Suprapubic skin (tissue), 3 donors: ENCODE measurements around the gene FOXO3.

Experiments used
- CTCF ChIP-seq, 2 donors: fragments of 200-600 bp in 1 of 2; fragments of 450-650 bp in 1 of 2; sonication (generic) in 1 of 2; IDR thresholded peaks; one replicate each; pipeline ENCODE4 v1.5.1; 2016 to 2019; ENCODE audit warnings: antibody characterized with exemption in 2 of 2, mild to moderate bottlenecking in 1 of 2, moderate library complexity in 1 of 2
- POLR2A ChIP-seq, 2 donors: fragments of 450-650 bp; IDR thresholded peaks; one replicate each; pipeline ENCODE4 v1.6.1; 2017; ENCODE audit warnings: antibody characterized with exemption in 2 of 2, mild to moderate bottlenecking in 2 of 2, moderate library complexity in 2 of 2

DNA sequence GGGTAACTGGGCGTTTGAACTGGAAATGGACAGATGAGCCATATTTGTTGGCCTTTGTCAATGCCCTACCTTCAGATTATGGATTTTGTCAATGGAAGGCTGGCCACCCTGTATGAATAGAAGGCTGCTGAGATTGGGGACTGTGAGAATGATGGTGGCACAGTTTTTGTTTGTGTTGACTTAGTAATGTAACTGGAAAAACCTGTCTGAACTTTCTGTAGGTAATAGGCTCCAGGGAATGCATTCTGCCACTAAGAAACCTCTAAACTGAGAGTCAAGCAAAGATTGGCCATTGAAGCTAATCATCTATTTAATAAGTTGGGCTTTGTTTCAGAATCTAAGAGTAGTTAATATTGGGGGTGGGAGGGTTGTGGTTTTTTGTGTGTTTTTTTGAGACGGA is 97.5 kb downstream of the FOXO3 start:
- TF ChIP-seq CTCF (IDR thresholded peaks at IDR 0.05) (no peak), POLR2A (IDR thresholded peaks at IDR 0.05) (no peak)
